Tibial nerve (tissue), 3 donors: ENCODE results near the gene PUM1.

Experiments
- POLR2A ChIP-seq, 2 donors: fragments of 450-650 bp; IDR thresholded peaks; one replicate each; pipeline ENCODE4 v1.6.1; 2017; ENCODE audit warnings: antibody characterized with exemption in 2 of 2, mild to moderate bottlenecking in 2 of 2, moderate library complexity in 2 of 2
- TF ChIP-seq, protein P1 (sequence below), 5 experiments: fragments of 200-600 bp in 3 of 5; fragments of 450-650 bp in 2 of 5; sonication (generic) in 3 of 5; IDR thresholded peaks; one replicate each; pipeline ENCODE4 v1.5.1; 2016 to 2019; ENCODE audit warnings: antibody characterized with exemption in 5 of 5, mild to moderate bottlenecking in 3 of 5, moderate library complexity in 2 of 5

DNA sequence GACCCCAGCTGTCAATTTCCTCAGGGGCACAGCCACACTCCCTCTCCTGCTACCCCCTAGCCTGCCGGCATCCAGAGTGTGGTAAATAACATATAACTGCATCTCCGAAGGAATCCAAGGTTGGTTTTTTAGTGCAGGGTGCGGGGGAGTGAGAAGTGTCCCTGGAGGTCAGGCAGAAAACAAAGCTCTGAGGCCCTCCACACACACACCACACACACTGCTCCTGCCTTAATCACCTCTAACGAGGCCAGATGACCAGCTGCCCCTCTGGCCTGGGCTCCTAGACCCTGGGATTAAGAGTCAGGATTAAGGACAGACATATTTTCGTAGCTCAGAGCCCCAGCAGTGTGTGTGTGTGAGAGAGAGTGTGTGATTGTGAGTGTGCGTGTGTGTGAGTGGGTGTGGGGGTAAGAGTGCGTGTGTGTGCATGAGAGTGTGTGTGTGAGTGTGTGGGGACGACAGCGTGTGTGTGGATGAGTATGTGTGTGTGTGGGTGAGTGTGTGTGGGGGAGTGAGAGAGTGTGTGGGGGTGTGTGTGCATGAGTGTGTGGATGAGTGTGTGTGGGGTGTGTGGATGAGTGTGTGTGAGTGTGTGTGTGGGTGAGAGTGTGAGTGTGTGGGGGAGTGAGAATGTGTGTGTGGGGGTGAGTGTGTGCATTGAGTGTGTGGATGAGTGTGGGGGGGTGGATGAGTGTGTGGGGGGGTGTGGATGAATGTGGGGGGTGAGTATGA, 171.6 kb downstream of the PUM1 start:
- TF ChIP-seq, protein P1, sequence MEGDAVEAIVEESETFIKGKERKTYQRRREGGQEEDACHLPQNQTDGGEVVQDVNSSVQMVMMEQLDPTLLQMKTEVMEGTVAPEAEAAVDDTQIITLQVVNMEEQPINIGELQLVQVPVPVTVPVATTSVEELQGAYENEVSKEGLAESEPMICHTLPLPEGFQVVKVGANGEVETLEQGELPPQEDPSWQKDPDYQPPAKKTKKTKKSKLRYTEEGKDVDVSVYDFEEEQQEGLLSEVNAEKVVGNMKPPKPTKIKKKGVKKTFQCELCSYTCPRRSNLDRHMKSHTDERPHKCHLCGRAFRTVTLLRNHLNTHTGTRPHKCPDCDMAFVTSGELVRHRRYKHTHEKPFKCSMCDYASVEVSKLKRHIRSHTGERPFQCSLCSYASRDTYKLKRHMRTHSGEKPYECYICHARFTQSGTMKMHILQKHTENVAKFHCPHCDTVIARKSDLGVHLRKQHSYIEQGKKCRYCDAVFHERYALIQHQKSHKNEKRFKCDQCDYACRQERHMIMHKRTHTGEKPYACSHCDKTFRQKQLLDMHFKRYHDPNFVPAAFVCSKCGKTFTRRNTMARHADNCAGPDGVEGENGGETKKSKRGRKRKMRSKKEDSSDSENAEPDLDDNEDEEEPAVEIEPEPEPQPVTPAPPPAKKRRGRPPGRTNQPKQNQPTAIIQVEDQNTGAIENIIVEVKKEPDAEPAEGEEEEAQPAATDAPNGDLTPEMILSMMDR (IDR thresholded peaks at IDR 0.05), result no peak
- no peak for TF ChIP-seq POLR2A (IDR thresholded peaks at IDR 0.05)
